Activated CD8-positive, alpha-beta T cell treated with anti-CD3 and anti-CD28 coated beads for 36 hours (primary cell): Measurements from ENCODE around the gene NHSL1. TPM values are rescaled to one million over a fixed set of nuclear protein-coding genes. Genes with fewer than 3 reads are reported as not detected.

ENCODE experiments used
- ATAC-seq: fragments of 200-7000 bp; cut with Tn5 transposase; one replicate; pipeline ENCODE4 v1.10.0; 2021; ENCODE audit warnings: mild to moderate bottlenecking, moderate library complexity
- CTCF ChIA-PET: fragments of 350-600 bp; sonication (Branson Sonifier 250); formaldehyde crosslinking; loops from one replicate; lab custom pipeline; 2021; ENCODE audit warnings: antibody characterized with exemption; lab: Charles Lee
- POLR2A ChIA-PET: fragments of 350-600 bp; sonication (Branson Sonifier 250); formaldehyde crosslinking; loops from one replicate; lab custom pipeline; 2021; ENCODE audit warnings: antibody characterized with exemption; lab: Charles Lee
- DNase-seq: peaks from one replicate; pipeline ENCODE4 v3.0.0-alpha.2; 2020
- H3K27ac Mint-ChIP-seq: one replicate; pipeline ENCODE4 v1.8.0; 2021; ENCODE audit warnings: mild to moderate bottlenecking, mixed read lengths
- H3K27me3 Mint-ChIP-seq: one replicate; pipeline ENCODE4 v1.8.0; 2021; ENCODE audit warnings: mixed read lengths
- H3K36me3 Mint-ChIP-seq: one replicate; pipeline ENCODE4 v1.8.0; 2021; ENCODE audit warnings: low read depth, mixed read lengths
- H3K4me1 Mint-ChIP-seq: one replicate; pipeline ENCODE4 v1.8.0; 2021; ENCODE audit warnings: low read depth, mixed read lengths
- H3K4me3 Mint-ChIP-seq: one replicate; pipeline ENCODE4 v1.8.0; 2021; ENCODE audit warnings: mild to moderate bottlenecking, moderate library complexity, mixed read lengths
- H3K9me3 Mint-ChIP-seq: one replicate; pipeline ENCODE4 v1.8.0; 2021; ENCODE audit warnings: mixed read lengths
- intact Hi-C: fragments of 100-400 bp; cut with micrococcal nuclease; formaldehyde crosslinking; loops from one replicate; pipeline ENCODE4 v1.10.0; 2022
- total RNA-seq, 2 experiments: library from RNA; stranded (reverse); gene quantifications; one replicate each; pipeline ENCODE4 v1.2.3, GENCODE V29; 2021
- TF ChIP-seq, protein P1 (sequence below): fragments of 200-600 bp; IDR thresholded peaks from one replicate; pipeline ENCODE4 v1.8.0; 2022; ENCODE audit warnings: antibody characterized with exemption, mild to moderate bottlenecking

NHSL1 gene
- total RNA-seq, 2 experiments from 2014 or later, result 0.18 to 0.49 TPM

DNA sequence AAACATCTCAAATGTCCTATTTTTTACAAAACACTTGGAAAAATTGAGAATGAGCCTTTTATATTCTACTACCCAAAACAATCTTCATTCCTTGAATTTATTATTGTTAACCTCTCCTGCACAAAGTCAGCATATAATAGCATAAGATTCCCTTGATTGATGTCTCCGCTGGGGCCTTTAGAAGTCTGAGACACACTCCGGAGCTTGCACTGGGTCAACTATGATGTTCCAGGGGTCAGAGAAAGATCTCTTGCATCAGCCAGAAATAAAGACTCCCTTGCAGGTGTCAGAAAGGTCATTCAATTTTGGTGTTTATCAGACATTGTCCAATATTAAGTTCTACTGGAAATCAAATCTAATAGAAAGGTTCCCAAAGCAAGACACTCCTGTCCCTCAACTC, 29.7 kb upstream of the NHSL1 start:
- Mint-ChIP-seq H3K36me3 (no peaks in the 10 kb centered on the region), H3K4me3 (no peak overlapping the region), H3K27ac (no peak overlapping the region), H3K27me3 (peaks cover 7% of the 10 kb centered on the region), H3K4me1 (no peaks in the 10 kb centered on the region), H3K9me3 (no peaks in the 10 kb centered on the region)
- no peak for ATAC-seq
- ChIA-PET POLR2A (no interaction called here), CTCF (interaction anchor here (1.2 kb wide), 1 partner anchor 8 kb away, joined by 3 read pairs; no protein-coding TSS in a partner anchor)
- TF ChIP-seq, protein P1, sequence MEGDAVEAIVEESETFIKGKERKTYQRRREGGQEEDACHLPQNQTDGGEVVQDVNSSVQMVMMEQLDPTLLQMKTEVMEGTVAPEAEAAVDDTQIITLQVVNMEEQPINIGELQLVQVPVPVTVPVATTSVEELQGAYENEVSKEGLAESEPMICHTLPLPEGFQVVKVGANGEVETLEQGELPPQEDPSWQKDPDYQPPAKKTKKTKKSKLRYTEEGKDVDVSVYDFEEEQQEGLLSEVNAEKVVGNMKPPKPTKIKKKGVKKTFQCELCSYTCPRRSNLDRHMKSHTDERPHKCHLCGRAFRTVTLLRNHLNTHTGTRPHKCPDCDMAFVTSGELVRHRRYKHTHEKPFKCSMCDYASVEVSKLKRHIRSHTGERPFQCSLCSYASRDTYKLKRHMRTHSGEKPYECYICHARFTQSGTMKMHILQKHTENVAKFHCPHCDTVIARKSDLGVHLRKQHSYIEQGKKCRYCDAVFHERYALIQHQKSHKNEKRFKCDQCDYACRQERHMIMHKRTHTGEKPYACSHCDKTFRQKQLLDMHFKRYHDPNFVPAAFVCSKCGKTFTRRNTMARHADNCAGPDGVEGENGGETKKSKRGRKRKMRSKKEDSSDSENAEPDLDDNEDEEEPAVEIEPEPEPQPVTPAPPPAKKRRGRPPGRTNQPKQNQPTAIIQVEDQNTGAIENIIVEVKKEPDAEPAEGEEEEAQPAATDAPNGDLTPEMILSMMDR, result no peak
- DNase-seq, result no peak
- intact Hi-C loops, result no loop called here

GRCh38 chr6:138528137-138528536, 28.8 kb upstream of the NHSL1 start:
- POLR2A ChIA-PET, result no interaction called here
- CTCF ChIA-PET, result interaction anchor here (1.3 to 2.3 kb wide), 2 partner anchors 15 to 19 kb away, joined by 3 to 12 read pairs; no protein-coding TSS in a partner anchor
- H3K9me3 Mint-ChIP-seq, result no peaks in the 10 kb centered on the region
- TF ChIP-seq, protein P1, result no peak
- peaks cover 5% of the 10 kb centered on the region for H3K27me3 Mint-ChIP-seq
- no peaks in the 10 kb centered on the region for H3K36me3 Mint-ChIP-seq
- intact Hi-C loops, result no loop called here
- DNase-seq (no peak), ATAC-seq (no peak)
- H3K27ac Mint-ChIP-seq, result no peak overlapping the region
- no peaks in the 10 kb centered on the region for H3K4me1 Mint-ChIP-seq
- H3K4me3 Mint-ChIP-seq, result no peak overlapping the region

DNA sequence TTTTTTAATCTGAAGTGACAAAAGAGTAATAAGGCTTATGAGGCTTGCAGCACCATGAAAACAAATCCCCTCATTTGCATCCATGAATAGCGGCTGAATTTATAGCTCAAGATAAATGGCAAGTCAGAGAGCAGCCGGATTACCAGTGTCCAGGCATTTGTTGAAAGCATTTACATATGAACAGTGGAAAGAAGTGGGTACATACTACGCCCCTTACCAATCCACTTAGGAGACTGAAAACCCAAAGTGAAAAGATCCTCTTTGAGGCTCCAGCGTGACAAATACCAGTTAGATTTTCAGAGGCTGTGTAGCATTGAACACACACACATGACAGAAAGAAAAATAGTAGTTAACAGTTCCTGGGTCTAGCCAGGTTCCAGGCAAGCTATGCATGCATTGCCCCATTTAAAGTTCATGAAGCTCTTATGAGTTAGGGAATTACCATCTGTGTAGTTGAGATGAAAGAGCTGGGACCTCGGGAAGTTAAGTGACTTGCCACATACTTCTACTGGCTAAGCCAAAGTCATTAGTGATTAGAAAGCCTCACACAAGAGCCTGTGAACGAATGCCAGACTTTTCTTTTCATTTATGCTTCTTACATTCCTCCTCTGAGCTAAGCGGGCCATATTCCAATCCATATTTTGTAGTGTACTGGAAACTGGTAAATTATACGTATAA, 28.3 kb upstream of the NHSL1 start:
- ChIA-PET POLR2A (interaction anchor here (0.6 kb wide), 1 partner anchor 74 kb away, joined by 3 read pairs; no protein-coding TSS in a partner anchor), CTCF (interaction anchor here (1.3 to 2.3 kb wide), 3 partner anchors 10 to 18 kb away, joined by 3 to 12 read pairs (median 5); no protein-coding TSS in a partner anchor)
- ATAC-seq, result no peak
- H3K4me3 Mint-ChIP-seq, result no peak overlapping the region
- TF ChIP-seq, protein P1, result no peak
- intact Hi-C loops, result no loop called here
- no peaks in the 10 kb centered on the region for H3K4me1 Mint-ChIP-seq
- H3K36me3 Mint-ChIP-seq, result no peaks in the 10 kb centered on the region
- H3K27me3 Mint-ChIP-seq, result peaks cover 1% of the 10 kb centered on the region
- DNase-seq, result no peak
- H3K27ac Mint-ChIP-seq, result no peak overlapping the region
- no peaks in the 10 kb centered on the region for H3K9me3 Mint-ChIP-seq

DNA sequence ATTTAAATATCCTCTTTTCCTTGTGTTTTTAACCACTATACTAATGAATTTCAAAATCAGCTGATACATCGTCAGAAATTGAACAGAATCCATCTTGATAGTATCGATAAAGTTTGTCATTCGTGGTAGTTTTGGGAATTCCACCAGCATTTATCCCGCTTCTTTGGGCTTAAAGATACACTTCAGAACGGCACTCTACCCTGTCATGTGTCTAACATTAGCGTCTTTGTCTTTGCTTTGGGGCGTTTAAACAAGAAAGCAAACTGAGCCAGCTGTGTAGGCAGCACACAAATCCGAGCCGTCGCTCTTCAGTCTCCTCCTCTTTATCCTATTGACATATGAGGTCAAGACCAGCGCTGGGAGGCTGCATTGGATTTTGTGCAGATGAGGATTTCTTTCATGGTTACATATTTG, 27.5 kb upstream of the NHSL1 start:
- Mint-ChIP-seq H3K27me3 (peaks cover 3% of the 10 kb centered on the region), H3K36me3 (no peaks in the 10 kb centered on the region), H3K27ac (no peak overlapping the region), H3K4me1 (no peaks in the 10 kb centered on the region), H3K4me3 (no peak overlapping the region), H3K9me3 (no peaks in the 10 kb centered on the region)
- ATAC-seq (no peak), DNase-seq (no peak)
- TF ChIP-seq, protein P1, result no peak
- ChIA-PET POLR2A (no interaction called here), CTCF (interaction anchor here (1.5 to 2.3 kb wide), 2 partner anchors 9 to 18 kb away, joined by 5 to 12 read pairs; no protein-coding TSS in a partner anchor)
- intact Hi-C loops, result no loop called here

DNA sequence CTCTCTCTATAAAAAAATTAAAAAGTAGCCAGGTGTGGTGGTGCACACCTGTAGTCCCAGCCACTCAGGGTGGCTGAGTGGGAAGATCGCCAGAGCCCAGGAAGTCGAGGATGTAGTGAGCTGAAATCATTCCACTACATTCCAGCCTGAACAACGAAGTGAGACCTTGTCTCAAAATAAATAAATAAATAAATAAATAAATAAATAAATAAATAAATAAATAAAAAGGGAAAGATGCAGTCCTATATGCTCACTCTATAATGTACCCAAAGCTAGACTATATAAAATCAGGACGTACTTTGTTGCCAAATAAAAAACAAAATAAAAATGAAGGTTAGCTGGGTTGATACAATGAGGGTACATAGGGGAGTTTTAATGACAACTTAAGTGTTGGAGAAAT, 26.1 kb upstream of the NHSL1 start:
- CTCF ChIA-PET, result no interaction called here
- POLR2A ChIA-PET, result no interaction called here
- TF ChIP-seq, protein P1, result no peak
- Mint-ChIP-seq H3K27me3 (peaks cover 4% of the 10 kb centered on the region), H3K36me3 (no peaks in the 10 kb centered on the region), H3K4me1 (no peaks in the 10 kb centered on the region), H3K4me3 (no peak overlapping the region), H3K27ac (no peak overlapping the region), H3K9me3 (no peaks in the 10 kb centered on the region)
- DNase-seq (no peak), ATAC-seq (no peak)
- intact Hi-C loops, result no loop called here
